A673 (cell line): ENCODE data around the gene AJAP1. TPM values are rescaled to one million over a fixed set of nuclear protein-coding genes. Genes with fewer than 3 reads are reported as not detected.

Experiments used
- BruUV-seq: library from RNA; stranded (reverse); fragments of 400-500 nt; replicated peaks from 2 replicates; lab custom pipeline; 2021; lab: Mats Ljungman, UMichigan
- CTCF ChIA-PET: fragments of 300-600 bp; sonication (Branson Sonifier 250); formaldehyde crosslinking; loops from one replicate; lab custom pipeline; 2022; ENCODE audit warnings: antibody characterized with exemption; lab: Charles Lee
- POLR2A ChIA-PET: fragments of 300-600 bp; sonication (Branson Sonifier 250); formaldehyde crosslinking; loops from one replicate; lab custom pipeline; 2022; ENCODE audit warnings: antibody characterized with exemption; ENCODE audit not compliant: low non-redundant PET; lab: Charles Lee
- DNase-seq: peaks from one replicate; pipeline ENCODE4 v3.0.0-alpha.2; 2015; ENCODE audit warnings: low spot score
- H3K27ac ChIP-seq: fragments of 200-600 bp; sonication (generic); 2 replicates; pipeline ENCODE4 v1.5.1; 2016; ENCODE audit warnings: mixed run types, low read depth, mild to moderate bottlenecking, mixed read lengths, antibody characterized with exemption, low read length; ENCODE audit not compliant: poor library complexity, severe bottlenecking
- H3K27me3 ChIP-seq: fragments of 200-600 bp; sonication (generic); replicated peaks from 2 replicates; pipeline ENCODE4 v1.6.1; 2017; ENCODE audit warnings: mixed run types, low read depth, mild to moderate bottlenecking, mixed read lengths, antibody characterized with exemption, low read length; ENCODE audit not compliant: insufficient read depth, poor library complexity
- H3K36me3 ChIP-seq: fragments of 200-600 bp; sonication (generic); 2 replicates; pipeline ENCODE4 v1.6.1; 2016; ENCODE audit warnings: mixed run types, mild to moderate bottlenecking, mixed read lengths, antibody characterized with exemption, low read length; ENCODE audit not compliant: insufficient read depth, poor library complexity, severe bottlenecking
- H3K4me1 ChIP-seq: fragments of 200-600 bp; sonication (generic); 2 replicates; pipeline ENCODE4 v1.6.1; 2017; ENCODE audit warnings: mixed run types, mild to moderate bottlenecking, mixed read lengths, antibody characterized with exemption, low read length; ENCODE audit not compliant: insufficient read depth, poor library complexity, severe bottlenecking
- H3K4me3 ChIP-seq: fragments of 200-600 bp; sonication (generic); 2 replicates; pipeline ENCODE4 v1.5.1; 2016; ENCODE audit warnings: low read depth, mixed run types, mild to moderate bottlenecking, mixed read lengths, low read length; ENCODE audit not compliant: poor library complexity, severe bottlenecking
- H3K9me3 ChIP-seq: fragments of 200-600 bp; sonication (generic); 2 replicates; pipeline ENCODE4 v1.6.1; 2016; ENCODE audit warnings: mixed run types, low read depth, mild to moderate bottlenecking, mixed read lengths, antibody characterized with exemption, low read length; ENCODE audit not compliant: poor library complexity, severe bottlenecking
- EZH2 ChIP-seq: fragments of 200-600 bp; sonication (generic); IDR thresholded peaks from 2 replicates; pipeline ENCODE4 v1.6.1; 2017; ENCODE audit warnings: borderline replicate concordance, low read depth, mild to moderate bottlenecking, mixed read lengths, antibody characterized with exemption, low read length; ENCODE audit not compliant: poor library complexity, severe bottlenecking
- intact Hi-C: fragments of 100-400 bp; cut with micrococcal nuclease; formaldehyde crosslinking; loops from one replicate; pipeline ENCODE4 v1.10.0; 2022; ENCODE audit not compliant: unreplicated experiment
- total RNA-seq: library from RNA; stranded (reverse); gene quantifications from 2 replicates; pipeline ENCODE4 v1.2.3, GENCODE V29; 2021
- TF ChIP-seq, protein P1 (sequence below): fragments of 300-800, 200-600 bp; sonication (generic); conservative IDR thresholded peaks from 2 replicates; pipeline ENCODE4 v1.5.1; 2017; ENCODE audit warnings: low read depth, mild to moderate bottlenecking, antibody characterized with exemption, low read length, moderate library complexity, mixed read lengths

The AJAP1 gene
- total RNA-seq, 1 experiment from 2014 or later, result not detected

DNA sequence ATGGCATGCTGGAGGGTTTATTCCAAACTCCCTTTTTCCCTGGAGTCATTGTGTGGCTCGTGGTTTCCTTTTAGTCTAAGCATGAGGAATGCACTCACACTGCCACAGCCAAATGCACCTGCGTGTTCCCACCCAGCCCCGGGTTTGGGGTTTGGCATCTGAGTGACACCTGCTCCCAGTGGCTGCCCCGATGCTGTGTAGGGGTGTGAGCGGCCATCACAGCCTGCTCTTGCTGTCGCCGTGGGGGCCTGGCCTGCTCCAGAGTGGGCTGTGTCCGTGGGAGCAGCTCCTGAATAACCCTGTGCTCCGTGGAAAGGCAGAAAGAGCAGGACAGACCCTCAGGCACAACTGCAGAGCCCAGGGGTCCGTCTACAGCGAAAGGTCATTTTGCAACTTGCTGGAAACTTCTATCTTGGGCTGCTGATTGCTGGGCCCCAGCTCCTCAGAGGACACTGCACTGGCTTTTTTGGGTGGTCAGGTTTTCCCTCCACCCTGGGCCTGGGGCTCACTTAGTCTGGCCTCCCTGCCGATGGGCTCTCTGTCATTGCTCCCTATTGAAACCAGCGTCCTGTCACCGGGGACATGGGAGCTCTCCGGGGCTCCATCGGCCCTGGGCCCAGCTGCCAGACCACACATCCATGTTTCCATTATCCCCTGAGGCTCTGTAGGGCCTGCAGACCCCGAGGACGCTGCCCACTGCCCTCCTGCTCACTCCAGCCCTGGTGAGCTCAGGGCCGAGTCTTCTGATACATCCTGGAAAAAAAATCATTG, 74.1 kb downstream of the AJAP1 start:
- no TSS peak for BruUV-seq
- POLR2A ChIA-PET, result no interaction called here
- H3K27ac ChIP-seq, result no peak overlapping the region
- CTCF ChIA-PET, result no interaction called here
- no peak for TF ChIP-seq EZH2
- TF ChIP-seq, protein P1, sequence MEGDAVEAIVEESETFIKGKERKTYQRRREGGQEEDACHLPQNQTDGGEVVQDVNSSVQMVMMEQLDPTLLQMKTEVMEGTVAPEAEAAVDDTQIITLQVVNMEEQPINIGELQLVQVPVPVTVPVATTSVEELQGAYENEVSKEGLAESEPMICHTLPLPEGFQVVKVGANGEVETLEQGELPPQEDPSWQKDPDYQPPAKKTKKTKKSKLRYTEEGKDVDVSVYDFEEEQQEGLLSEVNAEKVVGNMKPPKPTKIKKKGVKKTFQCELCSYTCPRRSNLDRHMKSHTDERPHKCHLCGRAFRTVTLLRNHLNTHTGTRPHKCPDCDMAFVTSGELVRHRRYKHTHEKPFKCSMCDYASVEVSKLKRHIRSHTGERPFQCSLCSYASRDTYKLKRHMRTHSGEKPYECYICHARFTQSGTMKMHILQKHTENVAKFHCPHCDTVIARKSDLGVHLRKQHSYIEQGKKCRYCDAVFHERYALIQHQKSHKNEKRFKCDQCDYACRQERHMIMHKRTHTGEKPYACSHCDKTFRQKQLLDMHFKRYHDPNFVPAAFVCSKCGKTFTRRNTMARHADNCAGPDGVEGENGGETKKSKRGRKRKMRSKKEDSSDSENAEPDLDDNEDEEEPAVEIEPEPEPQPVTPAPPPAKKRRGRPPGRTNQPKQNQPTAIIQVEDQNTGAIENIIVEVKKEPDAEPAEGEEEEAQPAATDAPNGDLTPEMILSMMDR, result no peak
- no peaks in the 10 kb centered on the region for H3K36me3 ChIP-seq
- no peak for DNase-seq
- H3K4me3 ChIP-seq, result no peak overlapping the region
- H3K9me3 ChIP-seq, result peaks cover 12% of the 10 kb centered on the region
- intact Hi-C loops, result no loop called here
- no peaks in the 10 kb centered on the region for H3K27me3 ChIP-seq
- H3K4me1 ChIP-seq, result no peaks in the 10 kb centered on the region

DNA sequence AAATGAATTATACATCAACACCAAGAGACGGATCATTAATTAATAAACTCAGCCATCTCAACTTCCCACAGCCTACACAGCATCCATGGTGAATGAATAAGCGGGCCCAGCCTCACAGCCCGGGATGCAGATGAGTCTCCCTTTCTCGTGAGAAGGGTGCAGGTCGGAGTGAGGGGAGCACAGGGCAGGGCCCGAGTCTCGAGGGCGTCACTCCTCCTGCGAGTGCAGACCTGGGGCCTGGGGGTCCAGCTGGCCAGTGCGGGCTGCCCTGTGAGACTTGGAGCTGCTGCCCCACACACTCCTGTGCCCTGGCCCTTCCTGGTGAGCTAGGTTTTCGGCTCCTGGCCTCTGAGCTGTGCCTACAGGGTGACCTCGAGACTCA, 74.7 kb downstream of the AJAP1 start:
- H3K4me3 ChIP-seq, result no peak overlapping the region
- H3K36me3 ChIP-seq, result no peaks in the 10 kb centered on the region
- no TSS peak for BruUV-seq
- no peaks in the 10 kb centered on the region for H3K27me3 ChIP-seq
- DNase-seq, result no peak
- peaks cover 8% of the 10 kb centered on the region for H3K9me3 ChIP-seq
- ChIA-PET CTCF (no interaction called here), POLR2A (no interaction called here)
- TF ChIP-seq, protein P1, result no peak
- TF ChIP-seq EZH2, result no peak
- intact Hi-C loops, result no loop called here
- H3K27ac ChIP-seq, result no peak overlapping the region
- no peaks in the 10 kb centered on the region for H3K4me1 ChIP-seq

DNA sequence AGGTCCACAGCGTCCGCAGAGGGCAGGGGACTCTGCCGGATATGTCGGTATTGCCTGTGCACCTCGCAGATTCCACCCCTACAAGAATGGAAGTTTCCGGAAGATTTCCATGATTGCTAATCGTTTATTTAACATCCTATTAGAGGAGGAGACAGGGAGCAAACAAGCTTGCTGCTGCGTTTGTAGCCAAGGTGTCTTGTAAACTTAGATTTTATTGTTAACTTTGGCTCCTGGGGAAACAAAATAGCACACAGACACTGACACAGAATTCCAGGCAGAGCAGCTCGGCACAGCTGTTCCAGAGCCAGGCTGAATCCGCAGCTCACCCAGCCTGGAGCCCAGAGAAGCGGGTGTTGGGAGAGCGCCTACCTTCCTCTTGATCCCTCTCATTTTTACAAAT, 75.7 kb downstream of the AJAP1 start:
- no peaks in the 10 kb centered on the region for H3K36me3 ChIP-seq
- intact Hi-C loops, result no loop called here
- H3K27ac ChIP-seq, result no peak overlapping the region
- ChIA-PET CTCF (no interaction called here), POLR2A (no interaction called here)
- DNase-seq, result no peak
- TF ChIP-seq, protein P1, result no peak
- no peak for TF ChIP-seq EZH2
- peaks cover 5% of the 10 kb centered on the region for H3K9me3 ChIP-seq
- no TSS peak for BruUV-seq
- no peaks in the 10 kb centered on the region for H3K4me1 ChIP-seq
- no peaks in the 10 kb centered on the region for H3K27me3 ChIP-seq
- no peak overlapping the region for H3K4me3 ChIP-seq
